ENCODE data around the gene HTR7.

Gene HTR7

GRCh38 chr10:90800232-90800796 lies 57.5 kb downstream of the HTR7 start:
- DNase-seq: no peak

- DNase-seq: no peak
These were observed 58.7 kb downstream of the HTR7 start for GRCh38 chr10:90799172-90799571.

GRCh38 chr10:90798482-90798881 lies 59.4 kb downstream of the HTR7 start:
- no peak for DNase-seq

- DNase-seq: no peak
These were observed 67.4 kb downstream of the HTR7 start for GRCh38 chr10:90790422-90790821.

- no peak for DNase-seq
These were observed 68.9 kb downstream of the HTR7 start for GRCh38 chr10:90788968-90789367.

GRCh38 chr10:90788199-90788491 lies 69.7 kb downstream of the HTR7 start:
- no peak for DNase-seq

GRCh38 chr10:90787393-90788198 lies 70.2 kb downstream of the HTR7 start:
- DNase-seq: no peak

- no peak for DNase-seq
These were observed 72.1 kb downstream of the HTR7 start for GRCh38 chr10:90785782-90786181.

- DNase-seq: no peak
These were observed 73.1 kb downstream of the HTR7 start for GRCh38 chr10:90784771-90785170.

- no peak for DNase-seq
These were observed 77.4 kb downstream of the HTR7 start for GRCh38 chr10:90780488-90780887.

GRCh38 chr10:90779548-90779947 lies 78.3 kb downstream of the HTR7 start:
- DNase-seq: no peak

- DNase-seq: no peak
These were observed 80.2 kb downstream of the HTR7 start for GRCh38 chr10:90777621-90778020.

GRCh38 chr10:90775351-90776028 lies 82.3 kb downstream of the HTR7 start:
- DNase-seq: no peak

GRCh38 chr10:90769946-90770841 lies 87.6 kb downstream of the HTR7 start:
- no peak for DNase-seq

- peak; percentile 25 for DNase-seq
These were observed 106.5 kb downstream of the HTR7 start for GRCh38 chr10:90751107-90751997.

- DNase-seq: no peak
These were observed 111.0 kb downstream of the HTR7 start for GRCh38 chr10:90746829-90747228.

- DNase-seq: no peak
These were observed 112.3 kb downstream of the HTR7 start for GRCh38 chr10:90745565-90745964.

GRCh38 chr10:90743291-90743690 lies 114.5 kb downstream of the HTR7 start:
- no peak for DNase-seq

GRCh38 chr10:90741926-90742565 lies 115.8 kb downstream of the HTR7 start:
- no peak for DNase-seq

GRCh38 chr10:90740265-90740664 lies 117.6 kb downstream of the HTR7 start:
- no peak for DNase-seq

GRCh38 chr10:90738885-90739284 lies 119.0 kb downstream of the HTR7 start:
- no peak for DNase-seq

- DNase-seq: no peak
These were observed 123.4 kb downstream of the HTR7 start for GRCh38 chr10:90734415-90734814.

Data from NCI-H226 (cell line).